Choroid plexus epithelial cell (primary cell): ENCODE data around the gene PGLYRP2.
"Not testable (repeated sequence)": the region's sequence is repeated elsewhere in the genome, so short reads cannot be mapped to it uniquely, and the experiment has no call there.

Experiments
- DNase-seq: peaks from one replicate; pipeline ENCODE4 v3.0.0-alpha.2; 2010; ENCODE audit warnings: low read depth
- H3K4me3 ChIP-seq: 2 replicates; pipeline ENCODE4 v1.5.1; 2011; ENCODE audit warnings: low read depth, mild to moderate bottlenecking, control low read depth, low read length, moderate library complexity
- CTCF ChIP-seq: conservative IDR thresholded peaks from 2 replicates; pipeline ENCODE4 v1.5.1; 2011; ENCODE audit warnings: low read depth, mild to moderate bottlenecking, control low read depth, inconsistent platforms, low read length, moderate library complexity

Gene PGLYRP2

GRCh38 chr19:15502264-15502663 lies 23.0 kb upstream of the PGLYRP2 start:
- no peak for TF ChIP-seq CTCF
- no peak for DNase-seq
- no peak overlapping the region for H3K4me3 ChIP-seq

GRCh38 chr19:15501596-15501995 lies 22.3 kb upstream of the PGLYRP2 start:
- DNase-seq = no peak
- no peak for TF ChIP-seq CTCF
- no peak overlapping the region for H3K4me3 ChIP-seq

GRCh38 chr19:15498910-15499309 lies 19.6 kb upstream of the PGLYRP2 start:
- no peak for DNase-seq
- H3K4me3 ChIP-seq = no peak overlapping the region
- TF ChIP-seq CTCF = no peak

- no peak overlapping the region for H3K4me3 ChIP-seq
- DNase-seq = no peak
- TF ChIP-seq CTCF = no peak
Observed at GRCh38 chr19:15498156-15498858, 19.0 kb upstream of the PGLYRP2 start.

GRCh38 chr19:15495151-15495550 lies 15.8 kb upstream of the PGLYRP2 start:
- DNase-seq = no peak
- TF ChIP-seq CTCF = no peak
- no peak overlapping the region for H3K4me3 ChIP-seq

GRCh38 chr19:15488489-15489226 lies 9.4 kb upstream of the PGLYRP2 start:
- DNase-seq = no peak
- TF ChIP-seq CTCF = no peak
- no peak overlapping the region for H3K4me3 ChIP-seq

GRCh38 chr19:15487038-15487437 lies 7.7 kb upstream of the PGLYRP2 start:
- no peak for TF ChIP-seq CTCF
- no peak overlapping the region for H3K4me3 ChIP-seq
- DNase-seq = no peak

GRCh38 chr19:15485768-15486167 lies 6.5 kb upstream of the PGLYRP2 start:
- H3K4me3 ChIP-seq = not testable (repeated sequence)

GRCh38 chr19:15480996-15481395 lies 1.7 kb upstream of the PGLYRP2 start:
- not testable (repeated sequence) for H3K4me3 ChIP-seq, DNase-seq

More at GRCh38 chr19:15485768-15486167, 6.5 kb upstream of the PGLYRP2 start:
- not testable (repeated sequence) for DNase-seq
